Breast epithelium (tissue), 3 donors: ENCODE results near the gene TAGLN.

Experiments used
- POLR2A ChIP-seq: fragments of 450-650 bp; IDR thresholded peaks from one replicate; pipeline ENCODE4 v1.6.1; 2016; ENCODE audit warnings: antibody characterized with exemption, mild to moderate bottlenecking, moderate library complexity
- TF ChIP-seq, protein P1 (sequence below), 3 donors: fragments of 450-650 bp; IDR thresholded peaks; one replicate each; pipeline ENCODE4 v1.5.1; 2016 to 2017; ENCODE audit warnings: antibody characterized with exemption in 3 of 3, mild to moderate bottlenecking in 3 of 3, moderate library complexity in 3 of 3

DNA sequence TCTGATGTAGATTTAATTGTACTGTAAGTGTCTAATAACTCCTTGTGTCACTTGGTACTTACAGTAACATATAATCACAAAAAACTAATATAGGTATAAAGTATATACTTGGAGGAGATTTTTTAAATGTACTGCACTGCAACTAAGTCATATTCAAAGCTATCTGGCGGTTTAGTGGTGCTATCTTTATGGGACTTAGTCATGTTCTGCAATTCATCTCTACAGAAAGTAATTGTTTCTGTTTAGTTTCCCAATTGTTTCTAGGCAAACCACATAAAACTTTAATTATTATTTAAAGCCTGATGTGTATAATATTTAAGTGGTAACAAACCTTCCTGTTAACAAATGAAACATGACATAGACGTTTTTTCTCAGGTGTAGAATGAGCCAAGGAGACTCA lies 47.1 kb upstream of the TAGLN start:
- TF ChIP-seq, protein P1, sequence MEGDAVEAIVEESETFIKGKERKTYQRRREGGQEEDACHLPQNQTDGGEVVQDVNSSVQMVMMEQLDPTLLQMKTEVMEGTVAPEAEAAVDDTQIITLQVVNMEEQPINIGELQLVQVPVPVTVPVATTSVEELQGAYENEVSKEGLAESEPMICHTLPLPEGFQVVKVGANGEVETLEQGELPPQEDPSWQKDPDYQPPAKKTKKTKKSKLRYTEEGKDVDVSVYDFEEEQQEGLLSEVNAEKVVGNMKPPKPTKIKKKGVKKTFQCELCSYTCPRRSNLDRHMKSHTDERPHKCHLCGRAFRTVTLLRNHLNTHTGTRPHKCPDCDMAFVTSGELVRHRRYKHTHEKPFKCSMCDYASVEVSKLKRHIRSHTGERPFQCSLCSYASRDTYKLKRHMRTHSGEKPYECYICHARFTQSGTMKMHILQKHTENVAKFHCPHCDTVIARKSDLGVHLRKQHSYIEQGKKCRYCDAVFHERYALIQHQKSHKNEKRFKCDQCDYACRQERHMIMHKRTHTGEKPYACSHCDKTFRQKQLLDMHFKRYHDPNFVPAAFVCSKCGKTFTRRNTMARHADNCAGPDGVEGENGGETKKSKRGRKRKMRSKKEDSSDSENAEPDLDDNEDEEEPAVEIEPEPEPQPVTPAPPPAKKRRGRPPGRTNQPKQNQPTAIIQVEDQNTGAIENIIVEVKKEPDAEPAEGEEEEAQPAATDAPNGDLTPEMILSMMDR (IDR thresholded peaks at IDR 0.05): no peak
- no peak for TF ChIP-seq POLR2A
